ENCODE measurements around the gene TSPAN18. TPM values are rescaled to one million over a fixed set of nuclear protein-coding genes. Genes with fewer than 3 reads are reported as not detected.

Gene TSPAN18
- total and polyA plus RNA-seq, 2 experiments from 2014 or later: 0.20 to 0.54 TPM

- Histone ChIP-seq H3K4me3 (no peak overlapping the region), H3K4me2 (ENCODE audit: unreplicated experiment) (no peak overlapping the region), H3K36me3 (ENCODE audit: low read depth) (no peaks in the 10 kb centered on the region), H3K9me2 (ENCODE audit: insufficient read depth) (no peaks in the 10 kb centered on the region), H3K4me1 (ENCODE audit: insufficient read depth) (no peaks in the 10 kb centered on the region), H4K20me1 (ENCODE audit: insufficient read depth) (no peaks in the 10 kb centered on the region), H3K79me2 (ENCODE audit: insufficient read depth) (no peaks in the 10 kb centered on the region), H3K9me3 (ENCODE audit: low read depth) (no peaks in the 10 kb centered on the region), H2AFZ (no peak overlapping the region), H3K27ac (no peak overlapping the region), H3F3A (ENCODE audit: insufficient read depth) (no peaks in the 10 kb centered on the region), H3K9ac (no peak overlapping the region), H3K27me3 (replicated peaks; ENCODE audit: insufficient read depth) (peaks cover 26% of the 10 kb centered on the region)
- DNase-seq: peak; percentile 57
- in situ Hi-C loops (cut with MboI): loop anchor here (10.0 to 25.0 kb wide), 2 partner anchors 335 to 613 kb away; partner anchors contain the start of gene CD82
- 59% methylated on average over 3 of the region's 3 CpGs for WGBS, 2 experiments (ENCODE audit: low coverage in 1 of 2, low lambda C conversion rate in 2 of 2, missing lambda C conversion rate in 2 of 2)
- TF ChIP-seq EZH2phosphoT487 (IDR thresholded peaks at IDR 0.05; ENCODE audit: insufficient read depth, low read depth) (no peak), EZH2 (IDR thresholded peaks at IDR 0.05; ENCODE audit: insufficient read depth, poor library complexity, severe bottlenecking) (no peak)
These were observed 173.2 kb downstream of the TSPAN18 start for GRCh38 chr11:44899959-44900358.

- no peaks in the 10 kb centered on the region for H3K4me1 ChIP-seq (ENCODE audit: insufficient read depth)
- no peaks in the 10 kb centered on the region for H3K36me3 ChIP-seq (ENCODE audit: low read depth)
- no peak overlapping the region for H3K4me3 ChIP-seq
- DNase-seq: no peak
- no peaks in the 10 kb centered on the region for H4K20me1 ChIP-seq (ENCODE audit: insufficient read depth)
- H3F3A ChIP-seq (ENCODE audit: insufficient read depth): no peaks in the 10 kb centered on the region
- 74 to 80% methylated on average over 7 of the region's 7 CpGs for WGBS, 2 experiments (ENCODE audit: low coverage in 1 of 2, low lambda C conversion rate in 2 of 2, missing lambda C conversion rate in 2 of 2)
- no peak overlapping the region for H3K27ac ChIP-seq
- H3K27me3 ChIP-seq (replicated peaks; ENCODE audit: insufficient read depth): peaks cover 21% of the 10 kb centered on the region; the same call in 1 of the 2 replicates
- no peak overlapping the region for H2AFZ ChIP-seq
- no peak overlapping the region for H3K4me2 ChIP-seq (ENCODE audit: unreplicated experiment)
- in situ Hi-C loops (cut with MboI): loop anchor here (10.0 to 25.0 kb wide), 2 partner anchors 336 to 614 kb away; partner anchors contain the start of gene CD82
- H3K9me2 ChIP-seq (ENCODE audit: insufficient read depth): no peaks in the 10 kb centered on the region
- H3K79me2 ChIP-seq (ENCODE audit: insufficient read depth): no peaks in the 10 kb centered on the region
- H3K9ac ChIP-seq: no peak overlapping the region
- no peaks in the 10 kb centered on the region for H3K9me3 ChIP-seq (ENCODE audit: low read depth)
- TF ChIP-seq EZH2phosphoT487 (IDR thresholded peaks at IDR 0.05; ENCODE audit: insufficient read depth, low read depth): no peak
- TF ChIP-seq EZH2 (IDR thresholded peaks at IDR 0.05; ENCODE audit: insufficient read depth, poor library complexity, severe bottlenecking): no peak
These were observed 174.4 kb downstream of the TSPAN18 start for GRCh38 chr11:44901120-44901633.

GRCh38 chr11:44901786-44902185, 175.0 kb downstream of the TSPAN18 start:
- no peak overlapping the region for H3K27ac ChIP-seq
- H3F3A ChIP-seq (ENCODE audit: insufficient read depth): no peaks in the 10 kb centered on the region
- WGBS, 2 experiments (ENCODE audit: low coverage in 1 of 2, low lambda C conversion rate in 2 of 2, missing lambda C conversion rate in 2 of 2): 43 to 52% methylated on average over 5 of the region's 5 CpGs
- DNase-seq: no peak
- no peaks in the 10 kb centered on the region for H4K20me1 ChIP-seq (ENCODE audit: insufficient read depth)
- peaks cover 21% of the 10 kb centered on the region; the same call in 1 of the 2 replicates for H3K27me3 ChIP-seq (replicated peaks; ENCODE audit: insufficient read depth)
- H3K9me2 ChIP-seq (ENCODE audit: insufficient read depth): no peaks in the 10 kb centered on the region
- in situ Hi-C loops (cut with MboI): loop anchor here (10.0 to 25.0 kb wide), 2 partner anchors 337 to 614 kb away; partner anchors contain the start of gene CD82
- H3K9me3 ChIP-seq (ENCODE audit: low read depth): no peaks in the 10 kb centered on the region
- H3K4me2 ChIP-seq (ENCODE audit: unreplicated experiment): no peak overlapping the region
- no peaks in the 10 kb centered on the region for H3K4me1 ChIP-seq (ENCODE audit: insufficient read depth)
- no peaks in the 10 kb centered on the region for H3K36me3 ChIP-seq (ENCODE audit: low read depth)
- TF ChIP-seq EZH2phosphoT487 (IDR thresholded peaks at IDR 0.05; ENCODE audit: insufficient read depth, low read depth): no peak
- TF ChIP-seq EZH2 (IDR thresholded peaks at IDR 0.05; ENCODE audit: insufficient read depth, poor library complexity, severe bottlenecking): no peak
- H2AFZ ChIP-seq: no peak overlapping the region
- H3K4me3 ChIP-seq: no peak overlapping the region
- H3K9ac ChIP-seq: no peak overlapping the region
- no peaks in the 10 kb centered on the region for H3K79me2 ChIP-seq (ENCODE audit: insufficient read depth)

DNA sequence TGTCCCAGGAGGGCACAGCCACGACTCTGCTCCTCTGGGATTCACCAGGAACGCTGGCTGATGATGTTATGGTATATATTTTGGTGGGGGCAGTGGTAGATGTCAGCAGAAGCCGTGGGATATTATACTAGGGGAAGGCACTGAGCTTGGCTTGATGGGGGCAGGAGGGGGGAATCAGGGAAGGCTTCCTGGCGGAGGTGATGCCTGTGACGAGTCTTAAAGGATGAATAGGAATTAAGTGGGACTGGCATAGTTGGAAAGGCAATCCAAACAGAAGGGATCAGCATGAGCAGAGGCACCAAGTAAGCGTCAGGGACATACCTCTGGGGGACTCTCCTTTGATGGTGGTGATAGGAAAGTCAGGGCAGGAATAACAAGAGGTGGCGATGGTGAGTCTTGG, 176.3 kb downstream of the TSPAN18 start:
- no peaks in the 10 kb centered on the region for H3K9me2 ChIP-seq (ENCODE audit: insufficient read depth)
- no peaks in the 10 kb centered on the region for H4K20me1 ChIP-seq (ENCODE audit: insufficient read depth)
- H3K4me2 ChIP-seq (ENCODE audit: unreplicated experiment): no peak overlapping the region
- H3K36me3 ChIP-seq (ENCODE audit: low read depth): no peaks in the 10 kb centered on the region
- H3K9ac ChIP-seq: no peak overlapping the region
- no peak overlapping the region for H3K27ac ChIP-seq
- H3K9me3 ChIP-seq (ENCODE audit: low read depth): no peaks in the 10 kb centered on the region
- peaks cover 14% of the 10 kb centered on the region for H3K27me3 ChIP-seq (replicated peaks; ENCODE audit: insufficient read depth)
- no peak for DNase-seq
- H2AFZ ChIP-seq: no peak overlapping the region
- in situ Hi-C loops (cut with MboI): loop anchor here (10.0 to 25.0 kb wide), 2 partner anchors 338 to 616 kb away; partner anchors contain the start of gene CD82
- H3K79me2 ChIP-seq (ENCODE audit: insufficient read depth): no peaks in the 10 kb centered on the region
- TF ChIP-seq EZH2phosphoT487 (IDR thresholded peaks at IDR 0.05; ENCODE audit: insufficient read depth, low read depth) (no peak), EZH2 (IDR thresholded peaks at IDR 0.05; ENCODE audit: insufficient read depth, poor library complexity, severe bottlenecking) (no peak)
- 66 to 70% methylated on average over 7 of the region's 7 CpGs for WGBS, 2 experiments (ENCODE audit: low coverage in 1 of 2, low lambda C conversion rate in 2 of 2, missing lambda C conversion rate in 2 of 2)
- H3F3A ChIP-seq (ENCODE audit: insufficient read depth): no peaks in the 10 kb centered on the region
- no peak overlapping the region for H3K4me3 ChIP-seq
- H3K4me1 ChIP-seq (ENCODE audit: insufficient read depth): no peaks in the 10 kb centered on the region

Data from GM23248 (cell line).